H9 (cell line): ENCODE results near the gene EFCAB6. TPM values are rescaled to one million over a fixed set of nuclear protein-coding genes. Genes with fewer than 3 reads are reported as not detected.

Experiments
- DNase-seq: peaks from one replicate; pipeline ENCODE4 v3.0.0-alpha.2; 2017
- H2AFZ ChIP-seq: one replicate; pipeline ENCODE4 v1.6.1; 2013; ENCODE audit warnings: mild to moderate bottlenecking, low read length, control low read depth, moderate library complexity
- H2AK5ac ChIP-seq: 2 replicates; pipeline ENCODE4 v1.6.1; 2013; ENCODE audit warnings: low read length, control low read depth, mixed read lengths; ENCODE audit not compliant: insufficient read length
- H2BK120ac ChIP-seq: one replicate; pipeline ENCODE4 v1.6.1; 2013; ENCODE audit warnings: low read depth, mild to moderate bottlenecking, low read length, control low read depth, inconsistent platforms; ENCODE audit not compliant: poor library complexity, severe bottlenecking
- H2BK12ac ChIP-seq: 2 replicates; pipeline ENCODE4 v1.6.1; 2013; ENCODE audit warnings: low read length, control low read depth, mixed read lengths, low read depth; ENCODE audit not compliant: insufficient read length
- H2BK15ac ChIP-seq: 2 replicates; pipeline ENCODE4 v1.6.1; 2013; ENCODE audit warnings: low read depth, low read length, control low read depth
- H2BK20ac ChIP-seq: one replicate; pipeline ENCODE4 v1.6.1; 2013; ENCODE audit warnings: low read depth, mild to moderate bottlenecking, low read length, control low read depth, inconsistent platforms; ENCODE audit not compliant: poor library complexity, severe bottlenecking
- H2BK5ac ChIP-seq: 2 replicates; pipeline ENCODE4 v1.6.1; 2013; ENCODE audit warnings: low read length, control low read depth, mixed read lengths; ENCODE audit not compliant: insufficient read length
- H3K14ac ChIP-seq: 2 replicates; pipeline ENCODE4 v1.6.1; 2013; ENCODE audit warnings: low read length, control low read depth; ENCODE audit not compliant: insufficient read depth
- H3K18ac ChIP-seq: 2 replicates; pipeline ENCODE4 v1.6.1; 2013; ENCODE audit warnings: low read depth, mild to moderate bottlenecking, mixed read lengths, low read length, control low read depth; ENCODE audit not compliant: insufficient read length
- H3K23ac ChIP-seq: 2 replicates; pipeline ENCODE4 v1.6.1; 2013; ENCODE audit warnings: low read length, control low read depth, mixed read lengths, low read depth; ENCODE audit not compliant: insufficient read length
- H3K23me2 ChIP-seq: 2 replicates; pipeline ENCODE4 v1.6.1; 2013; ENCODE audit warnings: low read depth, mild to moderate bottlenecking, mixed read lengths, low read length, control low read depth; ENCODE audit not compliant: insufficient read length, poor library complexity, severe bottlenecking
- H3K27ac ChIP-seq: 2 replicates; pipeline ENCODE4 v1.5.1; 2013; ENCODE audit warnings: low read length, control low read depth, mixed read lengths, low read depth; ENCODE audit not compliant: insufficient read length
- H3K27me3 ChIP-seq: 2 replicates; pipeline ENCODE4 v1.6.1; 2013; ENCODE audit warnings: low read length, control low read depth, inconsistent platforms; ENCODE audit not compliant: insufficient read depth
- H3K4ac ChIP-seq: 2 replicates; pipeline ENCODE4 v1.6.1; 2013; ENCODE audit warnings: low read depth, mild to moderate bottlenecking, control low read depth, inconsistent platforms, low read length, moderate library complexity
- H3K4me1 ChIP-seq: 2 replicates; pipeline ENCODE4 v1.6.1; 2013; ENCODE audit warnings: low read length, control low read depth, inconsistent platforms; ENCODE audit not compliant: insufficient read depth
- H3K4me2 ChIP-seq: 2 replicates; pipeline ENCODE4 v1.6.1; 2013; ENCODE audit warnings: low read length, control low read depth, mixed read lengths; ENCODE audit not compliant: insufficient read length, insufficient read depth
- H3K56ac ChIP-seq: 2 replicates; pipeline ENCODE4 v1.6.1; 2013; ENCODE audit warnings: low read depth, mild to moderate bottlenecking, mixed read lengths, low read length, control low read depth; ENCODE audit not compliant: insufficient read length
- H3K79me1 ChIP-seq: 2 replicates; pipeline ENCODE4 v1.6.1; 2013; ENCODE audit warnings: low read depth, mild to moderate bottlenecking, moderate library complexity, low read length, control low read depth, inconsistent platforms; ENCODE audit not compliant: insufficient read depth, poor library complexity, severe bottlenecking
- H3K79me2 ChIP-seq: 2 replicates; pipeline ENCODE4 v1.6.1; 2013; ENCODE audit warnings: low read length, control low read depth, inconsistent platforms; ENCODE audit not compliant: insufficient read depth
- H3K9ac ChIP-seq: 2 replicates; pipeline ENCODE4 v1.6.1; 2013; ENCODE audit warnings: low read length, control low read depth, mixed read lengths; ENCODE audit not compliant: insufficient read length; ENCODE audit errors: extremely low read depth
- H3K9me3 ChIP-seq: one replicate; pipeline ENCODE4 v1.6.1; 2013; ENCODE audit warnings: low read depth, low read length, inconsistent platforms; ENCODE audit not compliant: control insufficient read depth
- H3T11ph ChIP-seq: one replicate; pipeline ENCODE4 v1.6.1; 2013; ENCODE audit warnings: mild to moderate bottlenecking, low read length, control low read depth, inconsistent platforms
- H4K20me1 ChIP-seq: one replicate; pipeline ENCODE4 v1.6.1; 2013; ENCODE audit not compliant: control insufficient read depth, insufficient read length, insufficient read depth
- H4K5ac ChIP-seq: 2 replicates; pipeline ENCODE4 v1.6.1; 2013; ENCODE audit warnings: low read depth, mild to moderate bottlenecking, mixed read lengths, low read length, control low read depth; ENCODE audit not compliant: insufficient read length
- H4K8ac ChIP-seq: replicated peaks from 2 replicates; pipeline ENCODE4 v1.6.1; 2013; ENCODE audit warnings: low read length, control low read depth, mixed read lengths, low read depth; ENCODE audit not compliant: insufficient read length
- H4K91ac ChIP-seq: 2 replicates; pipeline ENCODE4 v1.6.1; 2013; ENCODE audit warnings: low read depth, mild to moderate bottlenecking, moderate library complexity, mixed read lengths, low read length, control low read depth; ENCODE audit not compliant: insufficient read length
- H3K27ac Mint-ChIP-seq, 3 experiments: 2 replicates in 2 of 3; 3 replicates in 1 of 3; pipeline ENCODE4 v1.8.0; 2020 to 2021; ENCODE audit warnings: mixed read lengths in 3 of 3, mild to moderate bottlenecking in 1 of 3, moderate library complexity in 1 of 3
- H3K27me3 Mint-ChIP-seq: 2 replicates; pipeline ENCODE4 v1.8.0; 2021; ENCODE audit warnings: low read depth, mild to moderate bottlenecking, moderate library complexity, mixed read lengths
- H3K36me3 Mint-ChIP-seq, 3 experiments: 2 replicates in 2 of 3; 3 replicates in 1 of 3; pipeline ENCODE4 v1.8.0; 2020 to 2021; ENCODE audit warnings: low read depth in 3 of 3, mixed read lengths in 3 of 3; ENCODE audit not compliant: insufficient read depth in 1 of 3
- H3K4me1 Mint-ChIP-seq, 2 experiments: 2 replicates each; pipeline ENCODE4 v1.8.0; 2020; ENCODE audit warnings: mixed read lengths in 2 of 2
- H3K4me3 Mint-ChIP-seq, 2 experiments: 2 replicates in 1 of 2; 3 replicates in 1 of 2; pipeline ENCODE4 v1.8.0; 2020 to 2021; ENCODE audit warnings: mild to moderate bottlenecking in 2 of 2, mixed read lengths in 2 of 2, moderate library complexity in 1 of 2
- H3K9me3 Mint-ChIP-seq, 2 experiments: 2 replicates in 1 of 2; 3 replicates in 1 of 2; pipeline ENCODE4 v1.8.0; 2020; ENCODE audit warnings: mild to moderate bottlenecking in 2 of 2, mixed read lengths in 2 of 2, moderate library complexity in 1 of 2
- WGBS: extraction: QIAGEN DNeasy Blood & Tissue Kit; methylation state at CpG from one replicate; pipeline ENCODE4 v1.1.7; 2013; ENCODE audit warnings: missing lambda C conversion rate, low lambda C conversion rate, mixed read lengths; ENCODE audit not compliant: insufficient read length; ENCODE audit errors: extremely low coverage; 5-methylcytosine and 5-hydroxymethylcytosine counted together
- total RNA-seq: library from RNA; stranded (reverse); gene quantifications from 2 replicates; pipeline ENCODE4 v1.2.1, GENCODE V29; 2021
- TF ChIP-seq, protein P1 (sequence below): fragments of 200-600 bp; sonication (generic); conservative IDR thresholded peaks from 3 replicates; pipeline ENCODE4 v1.8.0; 2021; ENCODE audit warnings: antibody characterized with exemption, mild to moderate bottlenecking

The EFCAB6 gene
- total RNA-seq, 1 experiment from 2014 or later, result 0.31 TPM

- no peak for DNase-seq
- H3K23ac ChIP-seq, result no peak overlapping the region
- H3K18ac ChIP-seq, result no peak overlapping the region
- H2BK12ac ChIP-seq, result no peak overlapping the region
- no peak overlapping the region for H2BK20ac ChIP-seq
- H2AFZ ChIP-seq, result no peak overlapping the region
- H3K79me1 ChIP-seq, result no peaks in the 10 kb centered on the region
- no peak overlapping the region for H3K27ac Mint-ChIP-seq
- H3K4me2 ChIP-seq, result no peak overlapping the region
- no peak overlapping the region for H3K14ac ChIP-seq
- no peak overlapping the region for H3K4me3 Mint-ChIP-seq
- no peak overlapping the region for H2AK5ac ChIP-seq
- H2BK5ac ChIP-seq, result no peak overlapping the region
- no CpG with 5 or more reads among the region's 8 CpGs for WGBS
- H2BK120ac ChIP-seq, result no peak overlapping the region
- H2BK15ac ChIP-seq, result no peak overlapping the region
- H3K9ac ChIP-seq, result no peak overlapping the region
- H3K4me1 ChIP-seq, result no peaks in the 10 kb centered on the region
- H3K9me3 ChIP-seq, result no peaks in the 10 kb centered on the region
- H3K23me2 ChIP-seq, result no peaks in the 10 kb centered on the region
- no peak overlapping the region for H4K8ac ChIP-seq
- H4K20me1 ChIP-seq, result no peaks in the 10 kb centered on the region
- H3K9me3 Mint-ChIP-seq, result peaks cover 5% of the 10 kb centered on the region in 2 experiments; a peak in 2 of 5 replicates
- H4K91ac ChIP-seq, result no peak overlapping the region
- no peak overlapping the region for H4K5ac ChIP-seq
- H3K4ac ChIP-seq, result no peak overlapping the region
- no peak overlapping the region for H3T11ph ChIP-seq
- H3K56ac ChIP-seq, result no peak overlapping the region
- H3K27me3 Mint-ChIP-seq, result no peaks in the 10 kb centered on the region; the same call in 1 of the 2 replicates
- H3K36me3 Mint-ChIP-seq, result no peaks in the 10 kb centered on the region
- peaks cover 5 to 7% of the 10 kb centered on the region in 2 experiments; a peak in 3 of 4 replicates for H3K4me1 Mint-ChIP-seq
- H3K79me2 ChIP-seq, result no peaks in the 10 kb centered on the region
- no peaks in the 10 kb centered on the region for H3K27me3 ChIP-seq
- TF ChIP-seq, protein P1, sequence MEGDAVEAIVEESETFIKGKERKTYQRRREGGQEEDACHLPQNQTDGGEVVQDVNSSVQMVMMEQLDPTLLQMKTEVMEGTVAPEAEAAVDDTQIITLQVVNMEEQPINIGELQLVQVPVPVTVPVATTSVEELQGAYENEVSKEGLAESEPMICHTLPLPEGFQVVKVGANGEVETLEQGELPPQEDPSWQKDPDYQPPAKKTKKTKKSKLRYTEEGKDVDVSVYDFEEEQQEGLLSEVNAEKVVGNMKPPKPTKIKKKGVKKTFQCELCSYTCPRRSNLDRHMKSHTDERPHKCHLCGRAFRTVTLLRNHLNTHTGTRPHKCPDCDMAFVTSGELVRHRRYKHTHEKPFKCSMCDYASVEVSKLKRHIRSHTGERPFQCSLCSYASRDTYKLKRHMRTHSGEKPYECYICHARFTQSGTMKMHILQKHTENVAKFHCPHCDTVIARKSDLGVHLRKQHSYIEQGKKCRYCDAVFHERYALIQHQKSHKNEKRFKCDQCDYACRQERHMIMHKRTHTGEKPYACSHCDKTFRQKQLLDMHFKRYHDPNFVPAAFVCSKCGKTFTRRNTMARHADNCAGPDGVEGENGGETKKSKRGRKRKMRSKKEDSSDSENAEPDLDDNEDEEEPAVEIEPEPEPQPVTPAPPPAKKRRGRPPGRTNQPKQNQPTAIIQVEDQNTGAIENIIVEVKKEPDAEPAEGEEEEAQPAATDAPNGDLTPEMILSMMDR, result no peak
- no peak overlapping the region for H3K27ac ChIP-seq
Observed at GRCh38 chr22:43563571-43563970, 248.5 kb downstream of the EFCAB6 start.
